NCI-H2227 (cell line): ENCODE results near the gene TMEM273.

Experiments
- DNase-seq: peaks from one replicate; lab custom pipeline; 2025; ENCODE audit not compliant: unreplicated experiment; lab: John Stamatoyannopoulos, UW

Gene TMEM273

GRCh38 chr10:49141541-49142332, 46.5 kb downstream of the TMEM273 start:
- DNase-seq, result no peak

- no peak for DNase-seq
These were observed 47.6 kb downstream of the TMEM273 start for GRCh38 chr10:49140304-49141177.

GRCh38 chr10:49139846-49140195, 48.4 kb downstream of the TMEM273 start:
- no peak for DNase-seq

GRCh38 chr10:49139028-49139845, 49.0 kb downstream of the TMEM273 start:
- DNase-seq, result no peak

- DNase-seq, result no peak
These were observed 49.8 kb downstream of the TMEM273 start for GRCh38 chr10:49138361-49138891.

GRCh38 chr10:49136525-49136924, 51.7 kb downstream of the TMEM273 start:
- no peak for DNase-seq

- DNase-seq, result no peak
These were observed 52.4 kb downstream of the TMEM273 start for GRCh38 chr10:49135575-49136313.

- DNase-seq, result no peak
These were observed 53.9 kb downstream of the TMEM273 start for GRCh38 chr10:49134327-49134726.

GRCh38 chr10:49133706-49134248, 54.4 kb downstream of the TMEM273 start, which contains the start of gene FAM170B:
FAM170B (minus strand) TSS chr10:49134021; CDS start chr10:49133918, 103 bp downstream.
- no peak for DNase-seq

GRCh38 chr10:49132362-49132737, 55.8 kb downstream of the TMEM273 start:
- no peak for DNase-seq

GRCh38 chr10:49131507-49132361, 56.5 kb downstream of the TMEM273 start:
- DNase-seq, result no peak

- no peak for DNase-seq
These were observed 58.8 kb downstream of the TMEM273 start for GRCh38 chr10:49129376-49129775.

- DNase-seq, result no peak
These were observed 59.3 kb downstream of the TMEM273 start for GRCh38 chr10:49128854-49129253.

- no peak for DNase-seq
These were observed 63.9 kb downstream of the TMEM273 start for GRCh38 chr10:49123981-49124950.

GRCh38 chr10:49120911-49121310, 67.3 kb downstream of the TMEM273 start:
- DNase-seq, result no peak

- DNase-seq, result no peak
These were observed 68.4 kb downstream of the TMEM273 start for GRCh38 chr10:49119746-49120145.

- DNase-seq, result no peak
These were observed 69.6 kb downstream of the TMEM273 start for GRCh38 chr10:49118430-49119074.
